HG02763 (cell line): ENCODE data around the gene HIVEP1.

Experiments used
- ATAC-seq: cut with Tn5 transposase; IDR thresholded peaks from one replicate; pipeline ENCODE4 v1.9.1; 2021; ENCODE audit warnings: mild to moderate bottlenecking, moderate library complexity; ENCODE audit not compliant: unreplicated experiment

Gene HIVEP1

DNA sequence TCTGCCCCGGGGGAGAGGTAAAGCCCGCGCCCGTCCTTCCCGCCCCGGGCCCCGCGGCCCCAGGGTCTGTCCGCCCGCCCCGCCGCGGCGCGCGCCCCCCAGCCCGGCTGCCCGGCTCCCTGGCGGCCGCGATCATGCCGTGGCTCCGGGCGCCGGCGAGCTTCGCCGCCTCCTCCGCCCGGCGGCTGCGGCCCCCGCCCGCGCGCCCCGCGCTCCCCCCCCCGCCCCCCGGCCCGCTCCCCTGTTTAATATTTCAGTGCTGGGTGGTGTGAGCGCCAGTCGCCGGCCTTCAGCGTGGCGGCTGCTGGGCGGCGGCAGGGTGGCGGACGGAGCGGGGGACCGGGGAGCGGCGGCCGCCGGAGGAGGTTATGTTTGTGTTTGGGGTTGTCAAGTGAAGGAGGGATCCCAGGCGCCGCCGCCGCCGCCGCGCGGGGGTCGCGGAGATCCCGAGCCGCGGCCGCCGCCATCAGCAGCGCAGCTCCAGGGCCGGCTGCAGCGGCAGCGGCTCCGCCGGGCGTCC is at the start of gene HIVEP1:
HIVEP1 (plus strand) TSS at position 275 of the 520 bp plus-strand sequence. CDS start 3,317 bp downstream, outside the sequence.
- peak; percentile 1 for ATAC-seq

- no peak for ATAC-seq
These were observed 48.2 kb upstream of the HIVEP1 start for GRCh38 chr6:11963756-11964500.

- no peak for ATAC-seq
These were observed 47.3 kb upstream of the HIVEP1 start for GRCh38 chr6:11964729-11965335.

GRCh38 chr6:11965499-11965898 is 46.6 kb upstream of the HIVEP1 start:
- no peak for ATAC-seq

DNA sequence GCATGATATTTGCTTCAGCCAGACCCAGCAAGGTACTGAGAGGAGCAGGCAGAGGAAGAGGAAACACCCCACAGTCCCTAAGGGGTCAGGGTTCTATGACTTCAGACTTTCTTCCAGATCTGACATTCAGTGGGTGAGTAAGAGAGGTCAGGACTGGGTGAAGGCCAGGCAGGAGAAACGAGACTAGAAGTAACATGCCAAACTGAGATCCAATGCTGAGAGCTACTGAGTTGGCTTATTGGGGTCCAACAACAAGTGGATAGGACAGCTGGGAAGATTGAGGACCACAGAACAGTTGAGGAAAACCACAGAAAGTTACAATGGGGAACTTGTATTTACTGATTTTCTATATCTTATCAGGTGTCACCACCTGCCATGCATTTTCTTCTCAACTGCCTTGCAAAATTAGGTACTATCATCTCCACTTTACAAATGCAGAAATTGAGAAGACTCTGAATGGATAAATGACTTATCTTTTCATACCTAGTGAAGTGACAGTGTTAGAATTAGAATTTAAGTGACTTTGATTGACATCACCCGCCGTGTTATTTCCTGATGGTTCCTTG is 43.8 kb upstream of the HIVEP1 start:
- no peak for ATAC-seq

DNA sequence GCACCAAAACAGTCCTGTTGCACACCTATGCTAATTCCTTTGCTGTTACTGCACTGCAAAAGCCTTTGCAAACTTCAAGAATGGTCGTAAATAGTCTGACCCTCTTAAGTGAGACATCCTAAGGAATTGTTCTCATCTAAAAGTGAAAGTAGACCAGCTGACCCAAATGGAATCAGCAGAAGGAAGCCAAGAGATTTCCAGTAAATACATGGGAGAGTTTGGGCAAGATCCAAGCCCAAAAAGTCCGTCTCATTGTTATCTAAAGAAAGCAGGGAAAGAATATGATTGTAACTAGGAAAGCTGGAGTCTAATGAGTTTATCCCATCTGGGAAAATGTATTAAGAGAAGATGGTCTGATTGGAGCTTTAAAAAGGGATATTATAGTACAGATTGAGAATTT is 43.0 kb upstream of the HIVEP1 start:
- no peak for ATAC-seq

- ATAC-seq: no peak
These were observed 42.0 kb upstream of the HIVEP1 start for GRCh38 chr6:11970114-11970513.

- no peak for ATAC-seq
These were observed 41.0 kb upstream of the HIVEP1 start for GRCh38 chr6:11971154-11971553.

DNA sequence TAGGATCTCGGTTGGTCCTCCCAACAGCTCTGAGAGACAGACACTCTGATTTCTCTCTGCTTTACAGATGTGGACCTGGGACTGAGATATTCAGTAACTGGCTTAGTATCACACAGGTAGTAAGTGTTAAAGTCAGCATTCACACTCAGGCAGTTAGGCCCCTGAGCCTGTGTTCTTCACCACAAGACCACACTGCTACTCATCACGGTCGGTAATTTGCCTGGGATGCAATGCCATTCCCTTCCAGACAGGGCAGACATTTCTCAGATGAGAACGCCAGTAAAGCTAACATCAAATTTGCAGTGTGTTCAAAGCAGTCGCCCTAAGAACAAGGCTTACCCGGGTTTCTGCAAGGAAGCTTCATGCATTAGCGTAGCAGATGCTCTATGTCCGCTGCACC is 39.8 kb upstream of the HIVEP1 start:
- no peak for ATAC-seq

GRCh38 chr6:11972806-11973205 is 39.3 kb upstream of the HIVEP1 start:
- no peak for ATAC-seq

DNA sequence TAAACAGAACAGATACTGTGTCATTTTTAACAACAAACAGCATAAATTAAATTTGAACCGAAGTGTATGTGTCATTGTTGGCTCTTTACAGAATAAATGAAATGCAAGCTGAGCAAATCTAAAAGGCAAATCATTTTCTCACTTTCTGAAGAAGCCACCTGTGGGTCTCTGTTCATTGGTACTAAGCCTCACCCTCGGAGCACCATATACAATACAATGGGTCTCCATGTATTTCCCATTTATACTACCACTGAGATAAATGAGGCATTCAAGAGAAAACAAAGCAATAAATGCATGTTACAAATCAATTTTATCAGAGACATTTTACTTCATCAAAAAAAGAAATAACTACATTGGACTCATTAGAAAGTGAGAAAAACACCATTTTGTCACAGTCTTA is 38.9 kb upstream of the HIVEP1 start:
- no peak for ATAC-seq

- ATAC-seq: no peak
These were observed 38.0 kb upstream of the HIVEP1 start for GRCh38 chr6:11974089-11974488.

GRCh38 chr6:11975353-11975977 is 36.6 kb upstream of the HIVEP1 start:
- ATAC-seq: peak; percentile 80

DNA sequence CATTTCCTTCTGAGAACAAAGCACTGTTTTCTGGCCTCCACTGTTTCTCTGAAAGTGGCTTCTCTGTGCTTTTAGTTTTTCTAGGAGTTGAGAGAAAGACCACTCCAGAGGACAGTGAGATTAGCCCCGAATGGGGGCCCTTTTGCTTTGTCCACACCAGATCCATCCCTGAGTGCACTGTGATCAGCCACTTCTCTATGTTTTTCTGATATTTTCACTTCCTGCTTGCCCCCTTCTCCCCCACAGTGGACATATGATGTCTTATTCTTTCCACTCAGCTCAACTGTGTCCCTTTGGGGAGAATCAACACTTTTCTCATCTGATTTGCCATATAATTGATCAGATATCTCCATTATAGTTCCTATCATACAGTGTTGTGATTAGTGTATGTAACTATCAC is 35.6 kb upstream of the HIVEP1 start:
- ATAC-seq: no peak

DNA sequence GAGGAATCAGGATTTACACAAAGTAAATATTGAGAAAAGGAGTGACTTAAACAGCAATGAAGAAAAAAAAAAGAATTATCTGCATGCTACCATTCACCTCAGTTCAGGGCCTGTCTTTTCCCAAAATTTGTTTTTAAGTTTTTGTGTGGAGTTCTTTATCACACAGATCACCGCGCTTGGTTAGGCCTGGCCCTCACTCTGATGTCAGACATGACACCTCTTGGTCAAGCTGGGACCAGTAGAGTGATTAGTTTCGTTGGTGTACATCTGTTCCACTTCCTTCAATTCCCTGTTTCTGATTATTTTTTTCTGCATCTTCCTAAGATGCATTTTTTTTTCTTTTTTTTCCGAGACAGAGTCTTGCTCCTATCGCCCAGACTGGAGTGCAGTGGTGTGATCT is 34.9 kb upstream of the HIVEP1 start:
- no peak for ATAC-seq

DNA sequence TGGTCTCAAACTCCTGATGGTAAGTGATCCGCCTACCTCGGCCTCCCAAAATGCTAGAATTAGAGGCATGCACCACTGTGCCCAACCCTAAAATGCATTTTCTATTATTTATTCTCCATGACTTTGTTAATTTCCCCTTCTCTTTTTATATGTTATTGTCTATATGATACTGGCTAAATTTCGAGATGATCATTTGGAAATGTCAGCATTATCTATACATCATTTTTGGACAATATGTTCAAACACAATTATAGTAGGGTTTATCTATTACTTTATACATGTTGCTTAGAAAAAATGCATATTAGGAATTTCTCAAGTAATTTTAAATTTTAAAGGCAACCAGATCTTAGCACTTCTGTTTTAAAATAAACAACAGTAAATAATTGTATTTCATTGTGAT is 34.4 kb upstream of the HIVEP1 start:
- ATAC-seq: no peak

DNA sequence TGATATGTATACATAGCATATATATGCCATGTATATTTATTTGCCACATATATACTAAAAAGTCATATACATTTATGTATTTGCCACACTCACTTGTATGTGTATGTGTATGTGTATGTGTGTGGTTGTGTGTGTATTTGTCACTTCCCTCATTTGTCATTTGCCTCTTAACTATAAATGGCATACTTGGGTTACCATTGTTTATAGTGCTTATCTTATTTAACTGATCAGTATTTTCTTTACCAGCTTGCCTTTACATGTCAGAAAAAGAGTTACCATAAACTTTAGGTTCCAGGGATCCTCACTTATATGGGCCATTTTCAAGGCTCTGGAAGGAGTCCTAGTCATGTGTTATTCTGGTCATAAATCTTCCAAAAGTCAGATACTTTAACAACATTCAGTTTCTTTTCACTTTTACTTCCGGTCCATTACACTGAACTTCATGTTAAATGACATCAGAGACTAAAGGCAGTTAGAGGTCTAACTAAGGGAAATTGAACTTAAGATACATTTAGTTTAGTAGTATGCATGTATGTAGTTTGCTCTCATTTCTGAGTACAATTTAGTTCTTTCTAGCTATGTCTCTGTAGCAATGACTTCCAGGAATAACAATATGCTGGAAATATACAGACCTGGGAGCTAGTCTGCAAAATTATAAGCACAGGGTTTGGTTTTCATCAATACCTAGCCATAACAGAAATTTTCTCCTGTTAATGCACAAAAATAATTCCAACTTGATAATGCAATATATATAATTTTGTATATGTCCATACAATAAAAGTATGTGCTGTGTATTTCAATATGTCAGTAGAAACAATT is 33.7 kb upstream of the HIVEP1 start:
- no peak for ATAC-seq

- no peak for ATAC-seq
These were observed 32.2 kb upstream of the HIVEP1 start for GRCh38 chr6:11979866-11980265.

DNA sequence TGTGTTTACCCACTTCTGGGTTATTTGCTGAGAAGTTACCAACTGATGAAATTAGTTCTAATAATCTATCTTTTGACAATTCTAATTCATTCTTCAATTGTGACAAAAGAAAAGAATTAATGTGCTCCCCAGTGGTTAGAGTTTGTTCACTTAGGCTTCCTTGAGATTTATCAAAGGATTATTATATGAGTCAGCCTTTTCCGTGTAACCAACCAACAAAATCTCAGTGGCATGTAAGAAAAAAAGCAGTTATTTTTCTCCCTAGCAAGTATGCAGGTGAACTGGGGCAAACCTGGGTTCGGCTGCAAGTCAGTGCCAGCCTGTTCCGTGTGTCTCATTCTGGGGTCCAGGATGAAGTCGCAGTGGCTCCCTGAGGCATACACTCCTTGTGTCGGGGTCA is 28.8 kb upstream of the HIVEP1 start:
- no peak for ATAC-seq

DNA sequence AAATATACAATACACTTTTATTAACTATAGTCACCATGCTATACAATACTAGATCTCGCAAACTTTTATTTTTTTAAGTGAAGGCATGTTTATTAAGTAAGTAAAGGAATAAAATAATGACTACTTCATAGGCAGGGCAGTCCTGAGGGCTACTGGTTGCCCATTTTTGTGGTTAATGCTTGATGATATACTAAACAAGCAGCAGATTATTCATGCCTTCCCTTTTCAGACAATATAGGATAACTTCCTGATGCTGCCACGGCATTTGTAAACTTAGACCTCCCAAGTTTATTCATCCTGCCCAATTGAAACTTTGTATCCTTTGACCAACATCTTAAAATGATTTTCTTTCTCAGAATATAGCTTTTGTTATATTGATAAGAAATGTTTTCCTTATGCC is 24.7 kb upstream of the HIVEP1 start:
- ATAC-seq: no peak

DNA sequence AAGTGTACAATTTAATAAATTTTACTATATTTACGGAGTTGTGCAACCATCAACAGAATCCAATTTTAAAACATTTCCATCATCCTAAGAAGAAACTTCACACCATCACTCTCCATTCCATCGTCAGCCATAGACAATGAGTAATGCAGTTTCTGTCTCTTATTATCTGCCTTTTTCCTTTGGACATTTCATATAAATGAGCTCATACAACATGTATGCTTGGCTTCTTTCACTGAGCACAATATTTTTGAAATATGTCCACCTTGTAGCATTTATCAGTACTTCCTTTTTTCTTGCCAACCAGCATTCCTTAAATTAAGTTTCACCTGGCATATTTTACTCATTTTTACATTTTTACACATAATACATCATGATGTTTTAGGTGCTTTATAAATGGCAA is 22.7 kb upstream of the HIVEP1 start:
- no peak for ATAC-seq
